Lung (tissue), 12 donors: Measurements from ENCODE around the gene MEIS2. TPM values are rescaled to one million over a fixed set of nuclear protein-coding genes. Genes with fewer than 3 reads are reported as not detected.
A peak's percentile ranks its signal among the peaks of the same experiment; 100 is the strongest.

Experiments
- ATAC-seq: fragments of 200-7000 bp; cut with Tn5 transposase; one replicate; pipeline ENCODE4 v1.9.1; 2020; ENCODE audit warnings: moderate number of reproducible peaks; ENCODE audit not compliant: insufficient read depth, low FRiP score
- DNase-seq, 3 donors: peaks; one replicate each; pipeline ENCODE4 v3.0.0-alpha.2; 2013 to 2017
- H3K27ac ChIP-seq, 2 donors: one replicate each; pipeline ENCODE4 v1.5.1; 2013; ENCODE audit warnings: mild to moderate bottlenecking in 2 of 2, moderate library complexity in 2 of 2, control low read depth in 1 of 2, inconsistent platforms in 1 of 2, low read depth in 1 of 2, low read length in 1 of 2
- H3K27me3 ChIP-seq, 3 donors: one replicate each; pipeline ENCODE4 v1.5.1; 2013; ENCODE audit warnings: low read length in 2 of 3; ENCODE audit not compliant: control insufficient read depth in 3 of 3, insufficient read depth in 3 of 3
- H3K36me3 ChIP-seq, 4 donors: one replicate each; pipeline ENCODE4 v1.5.1; 2013; ENCODE audit warnings: low read length in 4 of 4, mild to moderate bottlenecking in 1 of 4, moderate library complexity in 1 of 4; ENCODE audit not compliant: control insufficient read depth in 4 of 4, insufficient read depth in 4 of 4
- H3K4me1 ChIP-seq, 5 donors: one replicate each; pipeline ENCODE4 v1.5.1; 2013; ENCODE audit warnings: low read length in 5 of 5, mild to moderate bottlenecking in 2 of 5, moderate library complexity in 1 of 5; ENCODE audit not compliant: control insufficient read depth in 5 of 5, insufficient read depth in 5 of 5
- H3K4me3 ChIP-seq: one replicate; pipeline ENCODE4 v1.5.1; 2013; ENCODE audit warnings: mild to moderate bottlenecking, control low read depth, moderate library complexity
- H3K9ac ChIP-seq, 2 donors: one replicate each; pipeline ENCODE4 v1.5.1; 2013; ENCODE audit warnings: low read length in 2 of 2, control low read depth in 1 of 2; ENCODE audit not compliant: insufficient read depth in 1 of 2
- H3K9me3 ChIP-seq, 4 donors: one replicate each; pipeline ENCODE4 v1.5.1; 2013; ENCODE audit warnings: low read length in 3 of 4, mild to moderate bottlenecking in 1 of 4, moderate library complexity in 1 of 4; ENCODE audit not compliant: control insufficient read depth in 4 of 4, insufficient read depth in 3 of 4
- CTCF ChIP-seq: IDR thresholded peaks from 2 replicates; pipeline ENCODE4 v1.5.1; 2012; ENCODE audit warnings: mild to moderate bottlenecking; ENCODE audit errors: control extremely low read depth, extremely low read depth
- WGBS, 2 donors: extraction: QIAGEN DNeasy Blood & Tissue Kit; methylation state at CpG; one replicate each; pipeline ENCODE4 v1.1.7; 2013; 5-methylcytosine and 5-hydroxymethylcytosine counted together
- polyA plus RNA-seq, 2 donors: library from polyadenylated mRNA; stranded (reverse); fragments of 200-250 nt; gene quantifications; one replicate each; pipeline ENCODE4 v1.2.1, GENCODE V29; 2013
- total RNA-seq, 2 donors: library from RNA; depleted of rRNA in 1 of 2; stranded (reverse); fragments of >200 nt in 1 of 2; gene quantifications; one replicate each; pipeline ENCODE4 v1.2.1, GENCODE V29; 2014 to 2021
- donor health status: control.
- donor health status: control.
- donor health status: Bipolar disorder and iron deficiency.
- donor health status: healthy.
- donor health status: DM: yes; HTN: yes; CAD: no.

Gene MEIS2
- total and polyA plus RNA-seq, 4 donors = 5.6 to 47.5 (median 13.7) TPM

GRCh38 chr15:36881516-36881915 lies 218.8 kb downstream of the MEIS2 start:
- TF ChIP-seq CTCF = no peak
- WGBS, 2 donors = 41 to 51% methylated on average over 2 of the region's 2 CpGs
- H3K36me3 ChIP-seq = no peaks in the 10 kb centered on the region
- H3K27ac ChIP-seq = no peak overlapping the region
- H3K27me3 ChIP-seq = peaks cover 4 to 97% (median 79%) of the 10 kb centered on the region in 3 donors
- peak in 2 of 3 donors; percentile 13 to 50 for DNase-seq
- no peak overlapping the region for H3K4me3 ChIP-seq
- ATAC-seq = no peak
- H3K9me3 ChIP-seq = no peaks in the 10 kb centered on the region
- H3K4me1 ChIP-seq = peaks cover 0 to 29% (median 5%) of the 10 kb centered on the region in 5 donors
- H3K9ac ChIP-seq = no peak overlapping the region

GRCh38 chr15:36880913-36881460 lies 219.4 kb downstream of the MEIS2 start:
- ATAC-seq (no peak), DNase-seq (no peak)
- peaks cover 0 to 29% (median 5%) of the 10 kb centered on the region in 5 donors for H3K4me1 ChIP-seq
- H3K27me3 ChIP-seq = peaks cover 4 to 97% (median 74%) of the 10 kb centered on the region in 3 donors
- H3K9ac ChIP-seq = no peak overlapping the region
- no peak for TF ChIP-seq CTCF
- H3K27ac ChIP-seq = no peak overlapping the region
- H3K36me3 ChIP-seq = no peaks in the 10 kb centered on the region
- 19 to 43% methylated on average over 7 of the region's 7 CpGs for WGBS, 2 donors
- no peaks in the 10 kb centered on the region for H3K9me3 ChIP-seq
- no peak overlapping the region for H3K4me3 ChIP-seq

GRCh38 chr15:36880224-36880912 lies 220.0 kb downstream of the MEIS2 start:
- Histone ChIP-seq H3K36me3 (no peaks in the 10 kb centered on the region), H3K9me3 (no peaks in the 10 kb centered on the region), H3K27ac (no peak overlapping the region), H3K9ac (no peak overlapping the region), H3K27me3 (peaks cover 4 to 97% (median 71%) of the 10 kb centered on the region in 3 donors), H3K4me1 (peaks cover 0 to 29% (median 5%) of the 10 kb centered on the region in 5 donors), H3K4me3 (no peak overlapping the region)
- TF ChIP-seq CTCF = no peak
- peak; percentile 21 to 24 (median 24) for DNase-seq
- no peak for ATAC-seq
- WGBS, 2 donors = 5 to 23% methylated on average over 51 to 52 of the region's 52 CpGs
